HG03378 (cell line): ENCODE measurements around the gene DTNA.
"Not testable (repeated sequence)": the region's sequence is repeated elsewhere in the genome, so short reads cannot be mapped to it uniquely, and the experiment has no call there.

Source experiments
- ATAC-seq: cut with Tn5 transposase; IDR thresholded peaks from one replicate; pipeline ENCODE4 v1.9.1; 2021; ENCODE audit warnings: mild to moderate bottlenecking, moderate library complexity; ENCODE audit not compliant: unreplicated experiment

Gene DTNA

DNA sequence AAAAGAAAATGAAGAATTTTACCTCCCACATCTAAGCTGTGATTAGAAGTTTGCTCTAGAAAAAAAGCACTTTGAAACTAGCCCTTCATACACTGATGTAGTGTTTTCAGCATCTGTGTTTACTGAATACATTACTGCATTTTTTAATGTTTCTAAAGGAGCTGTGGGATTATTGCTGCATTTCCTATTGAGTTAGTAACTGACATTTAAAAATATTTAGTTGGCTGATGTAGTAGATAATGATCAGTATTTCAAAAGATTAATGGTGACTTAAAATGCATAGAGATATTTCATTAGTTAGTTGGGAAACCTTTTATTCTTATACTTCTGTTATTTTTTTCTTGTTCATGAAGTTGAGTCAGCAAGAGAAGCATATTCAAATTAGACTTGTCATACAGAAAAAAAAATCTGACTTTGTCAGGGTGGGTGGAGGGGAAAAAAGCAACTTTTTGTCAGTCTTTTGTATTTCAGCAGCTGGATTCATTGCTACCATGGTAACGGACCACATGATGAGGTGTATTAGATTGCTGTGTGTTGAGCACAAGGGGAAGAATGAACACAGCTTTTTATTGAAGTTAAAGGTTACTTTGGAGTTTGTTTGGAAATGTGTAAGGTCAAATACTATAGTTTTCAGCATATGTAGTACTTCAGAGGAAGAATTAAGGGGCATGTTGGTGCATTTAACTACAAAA lies at the start of gene DTNA:
DTNA (plus strand) TSS at position 549 of the 692 bp plus-strand sequence. CDS start 45,679 bp downstream, outside the sequence.
- ATAC-seq = no peak

DNA sequence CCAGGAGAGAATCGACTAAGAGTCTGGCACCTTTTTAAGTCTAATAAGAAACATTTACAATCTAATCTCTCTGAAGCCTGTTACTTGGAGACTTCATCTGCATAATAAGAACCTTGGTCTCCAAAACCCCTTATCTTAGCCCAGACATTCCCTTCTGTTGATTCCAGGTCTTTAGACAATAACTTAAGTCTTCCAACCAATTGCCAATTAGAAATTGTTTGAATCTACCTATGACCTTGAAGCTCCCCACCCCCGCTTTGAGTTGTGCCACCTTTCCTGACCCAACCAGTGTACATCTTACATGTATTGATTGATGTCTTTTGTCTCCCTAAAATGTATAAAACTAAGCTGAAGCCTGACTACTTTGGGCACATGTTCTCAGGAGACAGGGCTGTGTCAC lies 49.5 kb upstream of the DTNA start:
- ATAC-seq = no peak

DNA sequence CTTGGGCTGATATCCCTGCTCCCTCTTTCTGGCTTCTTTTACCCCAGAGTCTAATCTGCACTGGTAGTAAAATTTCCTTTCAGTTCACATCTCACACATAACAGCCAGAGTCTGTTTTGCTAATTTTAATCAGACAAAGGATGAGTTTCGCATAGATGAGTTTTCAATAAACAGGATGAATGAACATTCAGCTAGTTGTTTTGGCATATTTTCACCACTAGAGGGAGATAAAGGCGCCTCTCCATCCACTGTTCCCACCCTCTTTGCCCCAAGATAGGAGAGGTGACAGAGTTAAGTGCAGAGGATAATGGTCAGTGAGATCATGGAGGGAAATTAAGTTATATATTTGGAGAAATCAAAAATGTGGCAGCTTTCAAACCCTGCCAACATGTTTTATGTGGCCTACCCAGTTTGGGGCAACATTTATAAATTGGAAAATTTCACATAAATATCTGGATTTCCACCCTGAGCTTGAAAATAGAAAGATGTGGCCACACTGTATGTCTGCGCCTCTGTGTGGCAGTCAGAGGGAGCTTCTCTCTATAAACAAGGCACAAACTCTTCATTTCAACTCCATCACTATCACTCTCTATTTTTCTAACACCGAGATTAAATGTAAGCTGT lies 48.5 kb upstream of the DTNA start:
- peak; percentile 84 for ATAC-seq

DNA sequence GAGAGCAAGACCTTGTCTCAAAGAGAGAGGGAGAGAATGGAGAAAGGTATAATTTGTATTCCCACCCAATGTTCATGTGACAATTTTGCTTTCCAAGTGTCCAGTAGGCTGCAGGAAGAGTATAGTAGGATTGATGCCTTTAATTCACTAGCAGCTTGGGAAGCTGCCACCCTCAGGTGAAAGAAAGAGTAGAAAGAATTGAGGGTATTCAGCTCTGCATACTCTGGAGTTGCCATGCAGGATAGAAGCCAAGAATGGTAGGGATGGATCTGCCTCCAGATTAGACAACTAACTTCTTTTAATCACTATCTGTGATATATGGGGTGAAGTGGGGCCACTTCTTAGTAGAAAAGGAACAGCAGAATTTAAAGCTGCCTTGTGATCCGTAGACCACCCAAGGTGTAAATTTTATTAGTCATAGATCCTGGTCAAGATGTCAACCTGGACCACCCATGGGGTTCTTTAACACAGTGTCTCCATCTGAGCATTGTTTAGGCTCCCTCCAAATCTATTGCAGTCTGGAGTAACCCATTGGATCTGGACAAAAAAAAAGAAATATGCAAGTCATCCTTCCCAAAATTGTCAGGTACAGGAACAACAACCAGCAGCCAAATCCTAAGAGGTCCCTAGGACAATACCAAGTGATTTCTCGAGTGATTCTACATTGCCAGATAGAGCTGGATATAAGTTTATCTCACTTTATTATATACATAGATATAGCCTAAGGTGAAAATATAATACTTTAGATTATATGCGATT lies 33.1 kb upstream of the DTNA start:
- no peak for ATAC-seq

DNA sequence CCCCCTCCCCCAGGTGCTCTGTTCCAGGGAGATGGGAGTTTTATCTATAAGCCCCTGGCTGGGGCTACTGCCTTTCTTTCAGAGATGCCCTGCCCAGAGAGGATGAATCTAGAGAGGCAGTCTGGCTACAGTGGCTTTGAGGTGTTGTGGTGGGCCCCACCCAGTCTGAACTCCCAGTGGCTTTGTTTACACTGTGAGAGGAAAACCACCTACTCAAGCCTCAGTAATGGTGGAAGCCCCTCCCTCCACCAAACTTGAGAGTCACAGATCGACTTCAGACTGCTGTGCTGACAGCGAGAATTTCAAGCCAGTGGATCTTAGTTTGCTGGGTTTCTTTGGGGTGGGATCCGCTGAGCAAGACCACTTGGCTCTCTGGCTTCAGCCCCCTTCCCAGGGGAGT lies 20.3 kb upstream of the DTNA start:
- ATAC-seq = not testable (repeated sequence)

DNA sequence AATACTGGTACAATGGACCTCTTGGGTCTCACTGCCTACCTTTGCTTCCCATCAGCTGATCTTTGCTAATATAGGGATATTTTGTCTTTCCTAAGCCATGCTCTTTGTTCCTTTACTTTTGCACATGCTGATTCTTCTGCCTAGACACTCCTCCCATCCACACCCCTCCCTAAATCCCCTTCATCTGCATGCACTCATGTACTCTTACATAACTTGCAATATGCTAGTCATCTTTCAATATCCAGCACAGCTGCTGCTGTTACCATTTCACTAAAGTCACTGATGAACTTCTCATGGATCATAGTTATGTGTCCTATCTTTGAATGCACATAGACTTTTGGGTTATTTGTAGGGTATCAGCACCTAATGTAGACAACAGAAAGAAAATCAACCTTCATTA lies 18.5 kb upstream of the DTNA start:
- no peak for ATAC-seq

DNA sequence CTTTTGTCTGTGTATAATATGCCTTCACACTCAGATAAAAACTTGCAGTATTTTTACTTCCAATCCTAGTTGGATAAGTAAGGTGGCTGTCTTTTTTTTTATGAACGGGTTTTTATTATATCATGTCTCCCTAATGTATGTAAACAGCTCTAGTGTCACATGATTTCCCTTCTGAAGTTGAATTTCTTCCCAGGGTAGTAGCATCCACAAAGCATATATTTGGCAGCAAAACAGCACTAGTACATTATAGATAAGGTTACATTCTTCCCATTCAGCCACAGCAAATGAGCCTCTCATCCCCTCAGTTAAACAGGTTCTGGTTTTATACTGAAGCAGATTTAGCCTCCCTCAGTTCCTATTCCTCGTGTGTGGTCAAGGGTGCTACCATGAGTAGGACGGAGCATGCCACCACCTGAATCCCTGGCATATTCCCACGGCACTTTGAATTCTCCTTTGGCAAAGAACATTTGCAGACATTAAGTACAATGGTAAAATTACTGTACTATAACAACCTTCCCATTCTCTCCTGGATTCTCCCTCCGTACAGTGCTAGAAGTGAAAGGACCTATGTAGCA lies 15.4 kb upstream of the DTNA start:
- ATAC-seq = no peak

DNA sequence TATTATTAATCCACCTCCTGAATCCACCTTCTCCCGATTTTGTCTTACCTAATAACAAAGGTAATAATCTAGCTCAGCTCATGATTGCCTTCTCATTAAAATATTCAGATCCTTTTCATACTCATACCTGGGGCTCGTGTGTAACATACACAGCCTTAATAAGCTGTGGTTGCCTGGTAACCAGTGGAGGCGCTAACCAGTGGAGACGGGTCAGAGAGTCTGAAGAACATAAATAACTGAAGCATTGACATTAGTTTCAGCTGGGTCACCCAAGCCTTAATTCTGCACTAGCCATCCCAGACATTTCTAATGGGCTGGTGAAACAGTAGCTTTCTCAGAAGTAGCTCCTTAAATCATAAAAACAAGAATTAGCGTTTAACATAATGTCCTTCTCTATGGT lies 14.8 kb upstream of the DTNA start:
- ATAC-seq = no peak

DNA sequence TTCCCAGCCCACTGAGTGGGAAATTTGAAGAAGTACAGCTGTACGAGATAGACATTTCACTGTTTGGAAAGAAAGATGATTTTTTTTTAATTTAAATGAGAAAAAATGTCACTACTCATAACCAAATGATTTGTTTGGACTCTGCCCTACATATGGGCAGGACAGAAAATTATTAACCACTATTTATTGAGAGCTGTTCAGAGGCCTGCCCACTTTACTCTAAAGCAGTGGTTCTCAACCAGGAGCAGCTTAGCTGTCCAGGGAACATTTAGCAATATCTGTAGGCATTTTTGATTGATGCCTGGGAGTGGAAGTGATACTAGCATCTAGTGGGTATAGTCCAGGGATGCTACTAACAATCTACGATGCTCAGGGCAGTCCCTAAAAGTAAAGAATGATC lies 13.4 kb upstream of the DTNA start:
- no peak for ATAC-seq

DNA sequence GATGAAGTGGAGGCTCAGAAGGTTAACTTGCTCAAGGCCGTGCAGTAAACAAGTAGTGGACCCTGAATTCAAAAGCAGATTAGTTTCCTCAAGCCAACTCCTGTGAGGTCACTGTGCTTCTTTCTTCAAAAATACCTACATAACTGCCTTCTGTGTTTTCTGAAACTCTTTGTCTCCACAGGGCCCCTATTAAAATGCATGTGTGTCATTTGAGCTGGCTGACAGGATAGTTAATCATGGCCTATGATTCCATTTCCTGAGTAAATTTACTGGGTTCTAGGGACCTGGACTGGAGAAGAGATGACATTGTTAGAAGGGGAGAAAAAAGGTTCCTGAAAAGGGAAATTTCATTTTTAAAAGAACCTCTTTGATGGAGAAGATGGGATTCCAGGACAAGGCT lies 12.9 kb upstream of the DTNA start:
- ATAC-seq = no peak

DNA sequence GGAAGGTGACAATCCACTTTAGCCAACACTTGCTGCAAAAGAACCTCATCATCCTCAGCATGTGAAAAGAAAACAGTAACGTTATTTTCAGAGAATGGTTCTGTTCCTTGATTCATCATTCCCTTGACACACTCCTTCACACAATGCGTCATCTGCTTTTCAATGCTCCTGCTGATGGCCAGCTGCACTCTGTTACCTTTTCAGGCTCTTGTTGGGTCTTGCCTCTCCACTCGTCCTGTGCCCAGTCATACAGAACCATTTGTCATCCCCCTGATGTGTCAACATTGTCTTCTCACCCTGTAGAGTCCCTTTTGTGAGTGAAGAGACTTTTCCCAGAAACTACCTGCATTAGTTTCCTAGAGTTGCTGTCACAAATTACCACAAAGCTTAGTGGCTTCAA lies 12.2 kb upstream of the DTNA start:
- no peak for ATAC-seq

DNA sequence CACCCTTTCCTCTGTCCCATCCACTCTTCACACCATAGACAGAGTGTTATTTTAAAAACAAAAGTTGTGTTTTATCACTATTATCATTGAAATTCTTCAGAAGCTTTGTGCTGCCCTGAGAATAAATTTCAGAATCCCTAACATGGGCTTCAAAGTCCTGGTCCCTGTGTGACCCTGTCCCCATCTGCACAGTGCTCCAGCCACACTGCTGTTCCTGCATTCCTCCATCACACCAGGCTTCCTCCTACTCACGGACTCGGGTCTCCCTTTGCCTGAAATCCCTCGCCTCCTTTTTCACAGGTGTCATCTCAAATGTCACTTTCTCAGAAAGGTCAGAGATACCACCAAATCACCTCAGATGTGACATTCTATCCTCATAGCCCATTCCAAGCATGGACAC lies 8.2 kb upstream of the DTNA start:
- no peak for ATAC-seq

DNA sequence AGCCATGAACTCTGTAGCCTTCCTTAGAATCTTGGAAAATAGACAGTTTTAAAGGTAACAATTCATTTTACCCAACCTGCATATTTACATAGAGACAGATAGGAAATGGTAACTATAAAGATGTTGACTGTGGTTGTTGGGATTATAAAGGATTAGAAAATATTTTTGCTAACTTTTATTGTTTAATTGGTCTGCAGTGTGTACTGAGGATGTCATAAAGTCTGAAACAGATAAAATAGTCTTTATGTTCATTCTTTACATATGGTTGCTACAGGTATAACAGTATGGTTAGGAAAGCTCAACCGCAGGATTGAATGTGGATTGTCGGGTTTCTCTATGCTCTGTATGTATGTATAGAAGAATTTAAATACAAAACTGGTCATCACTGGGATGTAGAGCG lies 7.3 kb upstream of the DTNA start:
- no peak for ATAC-seq

DNA sequence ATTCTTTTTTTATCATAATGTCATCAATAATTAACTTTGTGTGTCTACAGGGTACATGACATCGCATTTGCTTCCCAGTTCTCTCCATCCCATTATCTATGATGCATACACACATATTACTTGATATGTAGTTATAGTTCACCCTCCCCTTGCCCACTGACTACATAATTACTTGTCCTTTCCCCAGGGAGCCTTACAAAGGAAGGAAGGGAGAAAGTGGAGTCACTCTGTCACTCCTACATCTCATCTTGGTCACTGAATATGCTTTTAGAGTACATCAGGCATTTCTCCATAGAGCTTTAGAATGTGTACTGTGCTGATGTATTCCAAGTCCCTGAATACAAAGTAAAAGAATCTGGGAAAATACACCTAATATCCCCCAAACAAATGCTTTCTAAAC lies 6.0 kb upstream of the DTNA start:
- no peak for ATAC-seq

DNA sequence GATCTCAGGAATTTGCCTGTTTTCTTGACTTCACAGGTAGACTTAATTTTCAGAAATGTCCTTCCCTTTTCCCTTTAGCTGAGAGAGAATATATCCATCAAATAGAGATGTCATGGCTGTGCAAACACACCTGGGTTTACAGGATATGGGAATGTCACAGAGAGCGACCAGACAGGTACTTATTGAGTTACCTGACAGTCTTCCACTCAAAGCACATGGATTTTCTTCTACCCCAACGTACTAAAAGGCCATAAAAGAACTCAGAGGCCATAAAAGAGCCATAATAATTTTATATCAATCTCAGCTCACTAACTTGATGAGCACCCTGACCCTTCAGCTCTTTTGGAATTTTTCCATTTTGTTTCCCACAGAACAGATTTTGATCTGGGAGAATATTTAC lies 5.3 kb upstream of the DTNA start:
- ATAC-seq = no peak

DNA sequence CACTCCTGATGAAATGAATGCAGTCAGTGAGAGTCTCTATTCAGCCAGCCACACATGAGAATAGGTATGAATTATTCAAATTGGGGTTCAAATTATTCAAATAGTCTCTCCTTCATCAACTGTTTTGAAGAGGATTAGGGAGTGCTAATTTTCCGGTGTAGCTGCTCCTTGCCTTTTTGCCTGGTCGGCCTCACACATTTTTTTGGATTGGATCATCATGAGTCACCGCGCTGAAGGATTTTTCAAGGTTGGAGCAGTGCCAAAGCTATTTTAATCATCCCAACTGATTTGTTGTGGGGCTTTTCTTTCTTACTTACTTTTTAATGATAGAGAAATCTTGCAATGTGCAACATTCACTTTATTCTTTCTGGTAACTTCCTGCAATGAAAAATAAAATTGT lies 2.4 kb upstream of the DTNA start:
- ATAC-seq = no peak

DNA sequence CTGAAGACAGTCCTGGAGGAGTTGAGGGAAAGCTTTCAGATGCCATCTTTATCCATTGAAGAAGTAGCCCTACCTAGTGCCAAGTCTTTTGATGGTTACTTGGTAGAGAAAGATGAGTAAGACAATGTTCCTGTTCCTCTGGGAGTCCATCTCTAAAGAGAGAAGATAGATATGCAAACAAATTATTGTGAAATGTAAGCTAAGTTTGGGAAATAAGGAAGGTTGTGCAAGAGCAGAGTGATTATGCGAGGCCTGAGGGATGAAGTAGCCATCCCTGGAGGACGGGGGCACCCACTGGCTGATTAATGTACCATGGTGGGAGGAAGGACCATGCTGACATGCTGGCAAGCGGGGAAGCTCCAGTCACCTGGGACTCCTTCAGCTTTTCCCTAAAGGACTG lies 994 bp upstream of the DTNA start:
- ATAC-seq = no peak

DNA sequence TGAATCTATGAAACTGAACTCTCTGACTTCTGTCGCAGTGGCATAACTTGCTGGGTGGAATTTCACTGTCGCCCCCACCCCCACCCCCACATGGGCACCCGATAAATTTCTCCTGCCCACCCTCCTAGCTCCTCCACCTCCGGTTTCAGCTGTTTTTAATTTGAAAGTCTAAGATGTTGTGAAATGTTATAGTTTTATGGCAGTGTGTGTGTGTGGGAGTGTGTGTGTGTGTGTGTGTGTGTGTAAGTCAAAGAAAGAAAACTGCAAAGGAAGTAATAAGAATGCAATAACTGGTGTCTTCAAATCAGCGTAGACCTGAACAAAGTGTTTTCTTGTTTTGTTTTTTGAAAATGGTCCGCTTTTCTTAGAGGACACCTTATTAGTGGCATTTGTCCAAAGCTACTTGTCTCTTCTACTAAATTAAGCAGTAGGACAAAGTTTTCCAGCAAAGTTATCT lies 388 bp downstream of the DTNA start:
- no peak for ATAC-seq

DNA sequence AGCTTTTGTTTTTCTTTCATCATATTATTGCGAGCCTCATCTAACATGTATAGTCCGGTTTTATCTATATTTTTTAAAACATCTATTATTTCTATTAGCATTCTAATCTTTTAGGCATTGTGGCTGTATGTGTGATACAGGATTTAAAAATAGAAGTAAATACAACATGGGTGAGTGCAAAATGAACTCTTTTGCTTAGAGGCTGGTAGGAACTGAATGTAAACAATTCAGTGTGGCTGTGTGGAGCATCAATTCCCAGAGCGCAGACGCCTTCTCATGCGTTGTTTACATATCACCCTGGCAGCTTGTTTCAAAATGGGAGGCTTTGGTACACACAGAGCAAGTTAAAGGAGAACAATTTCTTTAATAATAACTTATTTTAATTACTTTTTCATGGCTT lies 836 bp downstream of the DTNA start:
- no peak for ATAC-seq

DNA sequence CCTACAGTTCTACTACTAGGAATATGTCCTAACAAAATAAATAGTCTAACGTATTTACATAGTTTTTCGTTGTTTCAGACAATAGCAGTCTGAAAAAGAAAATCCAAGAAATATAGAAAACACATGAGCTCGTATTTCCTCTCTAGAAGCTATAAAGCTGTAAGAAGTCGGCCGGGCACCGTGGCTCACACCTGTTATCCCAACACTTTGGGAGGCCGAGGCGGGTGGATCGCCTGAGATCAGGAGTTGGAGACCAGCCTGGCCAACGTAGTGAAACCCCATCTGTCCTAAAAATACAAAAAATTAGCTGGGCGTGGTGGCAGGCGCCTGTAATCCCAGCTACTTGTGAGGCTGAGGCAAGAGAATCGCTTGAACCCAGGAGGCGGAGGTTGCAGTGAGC lies 6.0 kb downstream of the DTNA start:
- ATAC-seq = not testable (repeated sequence)

DNA sequence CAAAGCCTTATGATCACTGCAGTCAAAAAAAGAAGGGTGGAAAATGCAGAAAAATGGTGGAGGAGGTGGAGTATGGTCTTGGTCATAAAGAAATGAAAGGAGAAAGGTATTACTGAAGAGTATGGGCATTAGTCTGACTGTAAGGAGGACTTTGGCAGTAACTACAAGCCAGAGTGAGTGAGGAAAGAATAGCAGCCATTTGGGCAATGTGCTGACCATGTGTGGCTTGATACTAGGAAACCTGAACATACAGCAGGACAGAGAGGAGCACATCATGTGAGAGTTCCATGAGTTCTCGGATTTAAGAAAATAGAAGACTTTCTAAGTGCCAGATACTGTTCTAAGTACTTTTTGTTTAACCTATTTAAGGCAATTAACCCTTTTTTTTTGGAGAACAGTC lies 8.5 kb downstream of the DTNA start:
- ATAC-seq = no peak

DNA sequence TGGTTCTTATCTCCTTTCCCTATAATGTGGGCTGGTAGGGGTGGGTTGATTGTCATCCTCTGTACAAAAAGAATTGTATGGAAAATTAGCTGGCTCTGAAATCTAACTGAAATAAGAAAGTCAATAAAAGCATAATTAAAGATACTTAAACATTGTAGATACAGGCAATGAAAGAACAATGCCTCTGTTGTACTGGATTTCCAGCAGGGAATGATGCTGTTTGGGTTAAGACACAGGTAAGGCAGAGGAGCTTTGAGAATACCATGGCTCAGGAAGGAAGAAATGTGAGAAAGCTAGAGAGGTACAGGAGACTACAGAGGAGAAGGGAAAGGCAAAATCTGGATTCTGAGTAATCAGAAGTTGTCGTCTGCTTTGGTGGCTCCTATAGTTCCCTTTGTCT lies 10.1 kb downstream of the DTNA start:
- no peak for ATAC-seq
